ENCODE results near the gene RASAL2. TPM values are rescaled to one million over a fixed set of nuclear protein-coding genes. Genes with fewer than 3 reads are reported as not detected.
A peak's percentile ranks its signal among the peaks of the same experiment; 100 is the strongest.

Gene RASAL2
- total and polyA plus RNA-seq, 2 experiments from 2014 or later, result 16.0 to 42.2 TPM

DNA sequence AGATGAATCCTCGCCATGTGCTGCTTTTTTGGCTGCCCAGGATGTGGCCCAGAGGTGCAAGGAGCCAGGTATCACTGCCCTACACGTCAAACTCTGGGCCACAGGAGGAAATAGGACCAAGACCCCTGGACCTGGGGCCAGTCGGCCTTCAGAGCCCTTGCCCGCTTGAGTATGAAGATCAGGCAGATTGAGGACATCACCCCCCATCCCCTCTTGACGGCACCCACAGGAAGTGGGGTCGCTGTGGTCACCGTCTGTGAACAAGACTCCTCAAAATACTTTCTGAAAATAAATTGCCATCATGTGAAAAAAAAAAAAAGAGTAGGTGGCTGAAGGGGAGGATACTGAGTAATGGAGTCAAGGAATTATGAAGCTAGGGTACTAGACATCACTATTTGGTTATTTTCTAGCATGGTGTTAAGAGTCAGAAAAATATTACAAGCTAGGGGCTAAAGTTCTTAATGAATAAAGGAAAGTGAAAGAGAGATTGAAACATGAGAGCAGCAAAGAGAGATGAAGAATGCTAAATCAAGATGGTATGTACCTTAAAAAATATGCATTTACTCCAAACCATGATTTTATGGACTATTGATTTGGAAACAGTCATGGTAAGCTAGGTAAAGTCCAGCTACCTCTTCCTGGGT lies 318.0 kb downstream of the RASAL2 start:
- H2AFZ ChIP-seq, result no peak overlapping the region
- no peak overlapping the region for H3K4me3 ChIP-seq
- H3K9me2 ChIP-seq (ENCODE audit: insufficient read depth), result no peaks in the 10 kb centered on the region; the same call in 1 of the 2 replicates
- TF ChIP-seq NANOG (IDR thresholded peaks at IDR 0.05; ENCODE audit: borderline replicate concordance) (no peak), REST (IDR thresholded peaks at IDR 0.05; ENCODE audit: unreplicated experiment) (no peak)
- Mint-ChIP-seq H3K27me3 (ENCODE audit: insufficient read depth, low read depth, poor library complexity) (peaks cover 3% of the 10 kb centered on the region), H3K27ac (no peak overlapping the region), H3K9me3 (no peaks in the 10 kb centered on the region), H3K4me1 (peaks cover 19% of the 10 kb centered on the region; the same call in 2 of the 3 replicates), H3K36me3 (ENCODE audit: low read depth) (peaks cover 20% of the 10 kb centered on the region), H3K4me3 (no peak overlapping the region)
- H3K79me2 ChIP-seq (replicated peaks; ENCODE audit: insufficient read depth), result no peaks in the 10 kb centered on the region
- no peaks in the 10 kb centered on the region for H3K27me3 ChIP-seq (ENCODE audit: insufficient read depth)
- ATAC-seq, result no peak
- H4K20me1 ChIP-seq (replicated peaks; ENCODE audit: insufficient read depth), result no peaks in the 10 kb centered on the region
- DNase-seq (ENCODE audit: low spot score), result no peak
- H3F3A ChIP-seq (replicated peaks; ENCODE audit: low read depth), result no peaks in the 10 kb centered on the region
- H3K27ac ChIP-seq (ENCODE audit: low read depth), result no peak overlapping the region
- H3K36me3 ChIP-seq (ENCODE audit: insufficient read depth), result no peaks in the 10 kb centered on the region
- peaks cover 6% of the 10 kb centered on the region for H3K4me1 ChIP-seq (ENCODE audit: insufficient read depth)
- H3K4me2 ChIP-seq, result no peak overlapping the region

DNA sequence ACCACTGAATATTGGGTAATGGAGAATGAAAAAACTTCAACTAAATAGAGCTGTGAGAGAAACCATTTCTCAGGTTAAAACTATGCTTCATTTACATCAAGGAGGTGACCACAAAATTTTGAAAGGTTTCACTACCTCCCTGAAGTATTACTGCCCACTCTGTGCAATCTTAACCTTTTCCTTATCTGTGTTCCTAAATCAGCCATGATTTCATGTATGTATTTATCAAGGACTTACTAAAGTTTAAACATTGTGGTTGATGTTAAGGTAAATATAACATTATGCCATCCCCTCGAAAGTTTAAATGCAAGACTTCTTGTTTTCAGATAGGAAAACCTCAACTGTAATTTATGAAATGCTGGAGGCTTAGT lies 318.5 kb downstream of the RASAL2 start:
- Mint-ChIP-seq H3K36me3 (ENCODE audit: low read depth) (peaks cover 20% of the 10 kb centered on the region), H3K9me3 (no peaks in the 10 kb centered on the region), H3K27me3 (ENCODE audit: insufficient read depth, low read depth, poor library complexity) (peaks cover 3% of the 10 kb centered on the region), H3K4me1 (peaks cover 17% of the 10 kb centered on the region; the same call in 2 of the 3 replicates), H3K27ac (no peak overlapping the region), H3K4me3 (no peak overlapping the region)
- H3K4me3 ChIP-seq, result no peak overlapping the region
- H3K9me2 ChIP-seq (ENCODE audit: insufficient read depth), result no peaks in the 10 kb centered on the region; the same call in 1 of the 2 replicates
- no peak overlapping the region for H2AFZ ChIP-seq
- DNase-seq (ENCODE audit: low spot score), result no peak
- H4K20me1 ChIP-seq (replicated peaks; ENCODE audit: insufficient read depth), result no peaks in the 10 kb centered on the region
- no peak overlapping the region for H3K4me2 ChIP-seq
- no peak for ATAC-seq
- no peaks in the 10 kb centered on the region for H3K79me2 ChIP-seq (replicated peaks; ENCODE audit: insufficient read depth)
- peak overlapping the region; percentile 52; the same call in 1 of the 2 replicates for H3K27ac ChIP-seq (ENCODE audit: low read depth)
- H3K27me3 ChIP-seq (ENCODE audit: insufficient read depth), result no peaks in the 10 kb centered on the region
- H3F3A ChIP-seq (replicated peaks; ENCODE audit: low read depth), result no peaks in the 10 kb centered on the region
- H3K4me1 ChIP-seq (ENCODE audit: insufficient read depth), result peaks cover 6% of the 10 kb centered on the region
- H3K36me3 ChIP-seq (ENCODE audit: insufficient read depth), result no peaks in the 10 kb centered on the region
- TF ChIP-seq, protein P1, sequence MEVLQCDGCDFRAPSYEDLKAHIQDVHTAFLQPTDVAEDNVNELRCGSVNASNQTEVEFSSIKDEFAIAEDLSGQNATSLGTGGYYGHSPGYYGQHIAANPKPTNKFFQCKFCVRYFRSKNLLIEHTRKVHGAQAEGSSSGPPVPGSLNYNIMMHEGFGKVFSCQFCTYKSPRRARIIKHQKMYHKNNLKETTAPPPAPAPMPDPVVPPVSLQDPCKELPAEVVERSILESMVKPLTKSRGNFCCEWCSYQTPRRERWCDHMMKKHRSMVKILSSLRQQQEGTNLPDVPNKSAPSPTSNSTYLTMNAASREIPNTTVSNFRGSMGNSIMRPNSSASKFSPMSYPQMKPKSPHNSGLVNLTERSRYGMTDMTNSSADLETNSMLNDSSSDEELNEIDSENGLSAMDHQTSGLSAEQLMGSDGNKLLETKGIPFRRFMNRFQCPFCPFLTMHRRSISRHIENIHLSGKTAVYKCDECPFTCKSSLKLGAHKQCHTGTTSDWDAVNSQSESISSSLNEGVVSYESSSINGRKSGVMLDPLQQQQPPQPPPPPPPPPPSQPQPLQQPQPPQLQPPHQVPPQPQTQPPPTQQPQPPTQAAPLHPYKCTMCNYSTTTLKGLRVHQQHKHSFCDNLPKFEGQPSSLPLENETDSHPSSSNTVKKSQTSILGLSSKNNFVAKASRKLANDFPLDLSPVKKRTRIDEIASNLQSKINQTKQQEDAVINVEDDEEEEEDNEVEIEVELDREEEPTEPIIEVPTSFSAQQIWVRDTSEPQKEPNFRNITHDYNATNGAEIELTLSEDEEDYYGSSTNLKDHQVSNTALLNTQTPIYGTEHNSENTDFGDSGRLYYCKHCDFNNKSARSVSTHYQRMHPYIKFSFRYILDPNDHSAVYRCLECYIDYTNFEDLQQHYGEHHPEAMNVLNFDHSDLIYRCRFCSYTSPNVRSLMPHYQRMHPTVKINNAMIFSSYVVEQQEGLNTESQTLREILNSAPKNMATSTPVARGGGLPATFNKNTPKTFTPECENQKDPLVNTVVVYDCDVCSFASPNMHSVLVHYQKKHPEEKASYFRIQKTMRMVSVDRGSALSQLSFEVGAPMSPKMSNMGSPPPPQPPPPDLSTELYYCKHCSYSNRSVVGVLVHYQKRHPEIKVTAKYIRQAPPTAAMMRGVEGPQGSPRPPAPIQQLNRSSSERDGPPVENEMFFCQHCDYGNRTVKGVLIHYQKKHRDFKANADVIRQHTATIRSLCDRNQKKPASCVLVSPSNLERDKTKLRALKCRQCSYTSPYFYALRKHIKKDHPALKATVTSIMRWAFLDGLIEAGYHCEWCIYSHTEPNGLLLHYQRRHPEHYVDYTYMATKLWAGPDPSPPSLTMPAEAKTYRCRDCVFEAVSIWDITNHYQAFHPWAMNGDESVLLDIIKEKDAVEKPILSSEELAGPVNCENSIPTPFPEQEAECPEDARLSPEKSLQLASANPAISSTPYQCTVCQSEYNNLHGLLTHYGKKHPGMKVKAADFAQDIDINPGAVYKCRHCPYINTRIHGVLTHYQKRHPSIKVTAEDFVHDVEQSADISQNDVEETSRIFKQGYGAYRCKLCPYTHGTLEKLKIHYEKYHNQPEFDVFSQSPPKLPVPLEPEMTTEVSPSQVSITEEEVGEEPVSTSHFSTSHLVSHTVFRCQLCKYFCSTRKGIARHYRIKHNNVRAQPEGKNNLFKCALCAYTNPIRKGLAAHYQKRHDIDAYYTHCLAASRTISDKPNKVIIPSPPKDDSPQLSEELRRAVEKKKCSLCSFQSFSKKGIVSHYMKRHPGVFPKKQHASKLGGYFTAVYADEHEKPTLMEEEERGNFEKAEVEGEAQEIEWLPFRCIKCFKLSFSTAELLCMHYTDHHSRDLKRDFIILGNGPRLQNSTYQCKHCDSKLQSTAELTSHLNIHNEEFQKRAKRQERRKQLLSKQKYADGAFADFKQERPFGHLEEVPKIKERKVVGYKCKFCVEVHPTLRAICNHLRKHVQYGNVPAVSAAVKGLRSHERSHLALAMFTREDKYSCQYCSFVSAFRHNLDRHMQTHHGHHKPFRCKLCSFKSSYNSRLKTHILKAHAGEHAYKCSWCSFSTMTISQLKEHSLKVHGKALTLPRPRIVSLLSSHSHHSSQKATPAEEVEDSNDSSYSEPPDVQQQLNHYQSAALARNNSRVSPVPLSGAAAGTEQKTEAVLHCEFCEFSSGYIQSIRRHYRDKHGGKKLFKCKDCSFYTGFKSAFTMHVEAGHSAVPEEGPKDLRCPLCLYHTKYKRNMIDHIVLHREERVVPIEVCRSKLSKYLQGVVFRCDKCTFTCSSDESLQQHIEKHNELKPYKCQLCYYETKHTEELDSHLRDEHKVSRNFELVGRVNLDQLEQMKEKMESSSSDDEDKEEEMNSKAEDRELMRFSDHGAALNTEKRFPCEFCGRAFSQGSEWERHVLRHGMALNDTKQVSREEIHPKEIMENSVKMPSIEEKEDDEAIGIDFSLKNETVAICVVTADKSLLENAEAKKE (CRISPR knock-in tag; IDR thresholded peaks at IDR 0.05), result no peak
- TF ChIP-seq EZH2 (IDR thresholded peaks at IDR 0.05; ENCODE audit: low read depth, unreplicated experiment) (no peak), CTCF (conservative IDR thresholded peaks at IDR 0.05; ENCODE audit: low read depth in 2 of 2) (no peak), POLR2AphosphoS5 (IDR thresholded peaks at IDR 0.05; ENCODE audit: low read depth) (no peak)

Measured in GM23338 (cell line).